ENCODE results near the gene HAO2. TPM values are rescaled to one million over a fixed set of nuclear protein-coding genes. Genes with fewer than 3 reads are reported as not detected.
"Not testable (repeated sequence)": the region's sequence is repeated elsewhere in the genome, so short reads cannot be mapped to it uniquely, and the experiment has no call there.

HAO2 gene
- total RNA-seq, 1 donor from 2014 or later = not detected

DNA sequence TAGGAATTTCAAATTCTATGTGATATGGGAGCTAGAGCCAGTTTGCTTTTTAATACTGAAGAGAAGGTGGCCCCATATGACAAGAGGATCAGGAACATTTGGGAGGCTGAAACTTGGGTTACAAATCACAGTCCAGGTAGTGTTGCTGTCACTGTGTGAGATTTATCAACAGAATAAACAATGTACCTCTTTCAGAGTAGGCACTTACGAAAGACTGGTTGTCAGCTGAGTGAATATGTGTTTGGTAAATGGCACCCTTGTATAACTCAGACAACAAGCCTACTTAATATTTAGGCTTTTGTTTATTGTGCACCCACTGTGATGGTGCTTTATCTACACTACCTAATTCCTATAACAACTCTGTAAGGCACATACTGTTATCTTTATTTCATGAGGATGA is 7.4 kb upstream of the HAO2 start:
- Mint-ChIP-seq H3K4me3 (no peak overlapping the region), H3K27ac (no peak overlapping the region), H3K27me3 (peaks cover 7% of the 10 kb centered on the region), H3K9me3 (no peaks in the 10 kb centered on the region), H3K36me3 (ENCODE audit: low read depth) (no peaks in the 10 kb centered on the region), H3K4me1 (no peaks in the 10 kb centered on the region)
- DNase-seq = no peak
- intact Hi-C loops (cut with micrococcal nuclease) = no loop called here

DNA sequence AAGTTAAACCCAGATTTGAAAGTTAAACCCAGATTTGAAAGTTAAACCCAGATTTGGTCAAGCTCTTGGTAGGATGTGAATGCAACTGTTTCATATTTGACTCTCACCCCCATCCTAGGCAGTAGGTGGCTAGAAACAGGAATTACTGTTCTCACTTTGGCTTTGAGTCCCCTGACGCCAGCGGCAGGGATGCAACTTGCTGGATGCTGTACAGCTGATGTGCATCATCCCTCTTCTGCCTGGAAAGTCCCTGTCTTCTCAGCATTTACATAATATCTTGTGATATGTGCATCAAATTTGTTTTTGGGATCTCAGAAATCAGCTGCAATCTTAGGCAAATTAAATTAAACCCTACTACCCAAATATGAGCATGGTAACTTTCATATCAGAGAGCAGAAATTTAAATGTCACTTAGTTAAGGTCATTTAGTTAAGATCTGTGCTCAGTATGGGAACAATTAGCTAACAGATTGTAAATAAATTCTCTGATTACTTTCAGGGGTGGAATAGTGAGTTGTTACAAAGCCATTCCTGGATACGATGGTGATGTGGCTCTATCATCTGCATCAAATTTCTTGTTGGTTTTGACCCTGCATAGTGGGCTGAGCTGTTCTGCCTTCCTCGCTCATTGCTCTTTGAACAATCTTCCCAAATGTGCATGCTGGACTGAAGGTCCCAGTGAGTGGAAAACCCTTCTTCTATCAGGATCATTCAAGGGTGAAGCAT is 6.8 kb upstream of the HAO2 start:
- Mint-ChIP-seq H3K27me3 (peaks cover 7% of the 10 kb centered on the region), H3K4me1 (no peaks in the 10 kb centered on the region), H3K36me3 (ENCODE audit: low read depth) (no peaks in the 10 kb centered on the region), H3K27ac (no peak overlapping the region), H3K9me3 (no peaks in the 10 kb centered on the region), H3K4me3 (no peak overlapping the region)
- DNase-seq = no peak
- intact Hi-C loops (cut with micrococcal nuclease) = no loop called here

DNA sequence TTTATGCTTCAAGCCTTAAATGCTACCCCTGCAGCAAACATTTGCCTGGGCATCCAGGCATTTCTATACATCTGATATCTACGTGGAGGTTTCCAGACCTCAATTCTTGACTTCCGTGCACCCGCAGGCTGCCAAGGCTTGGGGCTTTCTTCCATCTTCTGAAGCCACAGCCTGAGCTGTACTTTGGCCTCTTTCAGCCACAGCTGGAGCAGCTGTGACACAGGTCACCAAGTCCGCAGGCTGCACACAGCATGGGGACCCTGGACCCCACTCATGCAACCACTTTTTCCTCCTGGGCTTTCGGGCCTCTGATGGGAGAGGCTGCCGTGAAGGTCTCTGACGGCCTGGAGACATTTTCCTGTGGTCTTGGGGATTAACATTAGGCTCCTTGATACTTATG is 5.4 kb upstream of the HAO2 start:
- no peaks in the 10 kb centered on the region for H3K36me3 Mint-ChIP-seq (ENCODE audit: low read depth)
- peaks cover 11% of the 10 kb centered on the region for H3K27me3 Mint-ChIP-seq
- no peak overlapping the region for H3K4me3 Mint-ChIP-seq
- intact Hi-C loops (cut with micrococcal nuclease) = no loop called here
- H3K27ac Mint-ChIP-seq = no peak overlapping the region
- no peak for DNase-seq
- H3K4me1 Mint-ChIP-seq = no peaks in the 10 kb centered on the region
- no peaks in the 10 kb centered on the region for H3K9me3 Mint-ChIP-seq

DNA sequence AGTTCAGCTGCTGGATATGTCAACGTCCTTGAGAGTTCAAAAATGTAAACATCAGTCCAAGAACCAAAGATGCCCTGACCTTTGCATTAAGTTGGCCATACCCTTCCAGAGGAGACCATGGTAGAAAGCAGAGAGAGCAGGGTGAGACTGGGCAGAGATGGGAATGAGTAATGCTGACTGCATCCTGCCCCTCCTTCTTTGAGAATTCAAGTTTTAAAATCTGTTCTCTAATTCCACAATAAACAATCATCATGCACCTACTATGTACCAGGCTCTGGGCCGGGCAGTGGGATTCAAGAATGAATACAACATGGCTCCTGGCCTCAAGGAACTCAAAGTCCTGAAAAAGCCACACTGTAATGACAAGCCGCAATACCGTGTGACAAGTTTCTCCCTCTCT is 3.9 kb upstream of the HAO2 start:
- H3K36me3 Mint-ChIP-seq (ENCODE audit: low read depth) = no peaks in the 10 kb centered on the region
- no peak for DNase-seq
- H3K9me3 Mint-ChIP-seq = no peaks in the 10 kb centered on the region
- H3K4me1 Mint-ChIP-seq = no peaks in the 10 kb centered on the region
- no peak overlapping the region for H3K27ac Mint-ChIP-seq
- peaks cover 14% of the 10 kb centered on the region for H3K27me3 Mint-ChIP-seq
- H3K4me3 Mint-ChIP-seq = no peak overlapping the region
- intact Hi-C loops (cut with micrococcal nuclease) = loop anchor here (5.0 kb wide), 1 partner anchor 77 kb away; no protein-coding TSS in a partner anchor

DNA sequence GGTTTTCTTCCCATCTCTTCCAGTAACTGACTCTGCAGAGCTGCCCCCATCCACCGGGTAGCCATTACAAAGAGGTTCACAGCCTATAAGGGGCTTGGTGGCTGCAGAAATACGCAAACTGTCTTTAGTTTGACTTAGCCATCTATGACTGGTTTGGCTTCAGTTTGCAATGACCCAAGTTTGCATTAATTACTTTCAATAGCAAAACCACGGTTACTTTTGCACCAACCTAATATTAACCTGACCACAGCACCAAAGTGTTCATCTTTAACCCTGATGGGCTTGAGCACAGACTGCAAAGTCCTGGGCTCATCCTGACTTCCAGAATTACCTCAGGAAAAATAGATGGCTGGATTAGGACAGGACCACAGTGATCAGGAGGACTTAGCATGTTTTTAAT is 2.2 kb upstream of the HAO2 start:
- intact Hi-C loops (cut with micrococcal nuclease) = loop anchor here (5.0 kb wide), 1 partner anchor 79 kb away; no protein-coding TSS in a partner anchor
- no peak for DNase-seq
- no peak overlapping the region for H3K27ac Mint-ChIP-seq
- peaks cover 14% of the 10 kb centered on the region for H3K27me3 Mint-ChIP-seq
- H3K4me1 Mint-ChIP-seq = no peaks in the 10 kb centered on the region
- H3K9me3 Mint-ChIP-seq = no peaks in the 10 kb centered on the region
- H3K4me3 Mint-ChIP-seq = no peak overlapping the region
- H3K36me3 Mint-ChIP-seq (ENCODE audit: low read depth) = no peaks in the 10 kb centered on the region

DNA sequence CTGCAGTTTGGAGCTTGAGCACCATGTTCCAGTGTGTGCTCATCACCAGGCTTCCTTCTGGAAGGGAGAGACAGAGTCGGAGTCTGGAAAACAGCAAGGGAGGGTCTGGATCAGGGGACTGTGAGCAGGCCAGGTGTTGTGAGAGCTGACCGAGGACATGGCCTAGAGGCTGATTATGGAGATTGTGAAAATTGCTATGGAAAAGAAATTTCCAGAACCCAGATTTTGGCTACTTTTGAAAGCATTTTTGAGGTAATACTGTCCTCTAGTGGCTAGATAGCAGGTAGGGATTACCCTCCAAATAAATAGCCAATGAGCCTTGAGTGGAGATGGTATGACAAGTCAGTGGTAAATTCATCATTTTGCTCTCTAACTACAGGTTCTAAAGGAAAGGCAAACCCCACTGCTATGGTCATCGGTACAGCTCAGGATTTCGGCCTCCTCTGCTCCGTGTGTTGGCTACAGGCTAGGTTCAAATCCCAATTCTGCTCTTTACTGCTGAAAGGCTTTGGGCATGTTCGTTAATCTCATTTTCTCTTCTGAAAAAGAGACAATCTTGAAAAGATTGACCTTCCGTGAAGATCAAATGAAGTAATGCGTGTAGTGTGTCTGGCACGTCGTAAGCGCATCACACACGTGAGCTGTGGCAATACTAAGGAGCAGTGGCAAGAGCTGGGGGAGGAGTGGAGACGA is 1.0 kb upstream of the HAO2 start:
- no peak for DNase-seq
- H3K4me3 Mint-ChIP-seq = no peak overlapping the region
- intact Hi-C loops (cut with micrococcal nuclease) = loop anchor here (5.0 kb wide), 1 partner anchor 80 kb away; no protein-coding TSS in a partner anchor
- no peaks in the 10 kb centered on the region for H3K4me1 Mint-ChIP-seq
- peaks cover 10% of the 10 kb centered on the region for H3K27me3 Mint-ChIP-seq
- no peak overlapping the region for H3K27ac Mint-ChIP-seq
- no peaks in the 10 kb centered on the region for H3K36me3 Mint-ChIP-seq (ENCODE audit: low read depth)
- H3K9me3 Mint-ChIP-seq = no peaks in the 10 kb centered on the region

DNA sequence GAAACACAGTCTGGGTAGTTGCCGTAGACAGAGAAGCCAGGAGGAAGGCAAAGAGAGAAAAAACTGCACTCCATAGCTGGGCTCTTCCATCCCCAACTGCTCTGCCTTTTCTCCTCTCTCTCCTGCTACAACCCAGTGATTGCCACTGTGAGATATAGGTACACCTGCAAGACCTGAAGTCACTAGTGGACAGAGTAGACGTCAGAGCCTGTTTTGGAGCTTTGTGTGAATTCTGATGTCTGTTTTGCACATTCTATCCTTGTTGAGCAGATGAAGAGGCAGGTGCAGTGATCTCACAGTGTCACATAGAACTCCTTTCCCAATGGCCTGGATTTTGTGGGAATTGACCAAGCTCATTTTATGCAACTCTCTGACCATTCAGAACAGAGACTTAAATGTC is 2.2 kb downstream of the HAO2 start:
- Mint-ChIP-seq H3K4me1 (peaks cover 4% of the 10 kb centered on the region), H3K27me3 (peaks cover 8% of the 10 kb centered on the region), H3K27ac (no peak overlapping the region), H3K4me3 (no peak overlapping the region), H3K9me3 (no peaks in the 10 kb centered on the region), H3K36me3 (ENCODE audit: low read depth) (no peaks in the 10 kb centered on the region)
- intact Hi-C loops (cut with micrococcal nuclease) = no loop called here
- DNase-seq = no peak

DNA sequence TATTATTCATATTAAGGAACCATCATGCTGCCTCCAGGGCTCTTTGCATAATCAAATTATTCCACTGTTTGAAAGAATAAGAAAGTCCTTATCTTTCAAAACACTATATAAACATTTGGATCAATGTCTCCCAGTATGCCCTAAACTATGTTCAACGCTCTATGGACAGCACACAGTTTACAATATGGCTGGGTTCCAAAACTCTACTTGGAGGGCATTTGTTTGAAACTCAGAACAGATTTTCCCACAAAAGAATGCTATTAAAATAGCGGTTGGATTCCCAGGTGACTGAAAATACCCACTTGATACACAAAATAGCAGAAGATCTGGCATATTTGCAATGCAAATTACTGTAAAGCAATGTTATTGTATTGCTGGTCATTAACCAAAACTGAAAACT is 3.2 kb downstream of the HAO2 start:
- H3K27me3 Mint-ChIP-seq = peaks cover 8% of the 10 kb centered on the region
- DNase-seq = no peak
- no peaks in the 10 kb centered on the region for H3K36me3 Mint-ChIP-seq (ENCODE audit: low read depth)
- intact Hi-C loops (cut with micrococcal nuclease) = no loop called here
- H3K4me3 Mint-ChIP-seq = no peak overlapping the region
- H3K4me1 Mint-ChIP-seq = peaks cover 4% of the 10 kb centered on the region
- H3K27ac Mint-ChIP-seq = no peak overlapping the region
- no peaks in the 10 kb centered on the region for H3K9me3 Mint-ChIP-seq

DNA sequence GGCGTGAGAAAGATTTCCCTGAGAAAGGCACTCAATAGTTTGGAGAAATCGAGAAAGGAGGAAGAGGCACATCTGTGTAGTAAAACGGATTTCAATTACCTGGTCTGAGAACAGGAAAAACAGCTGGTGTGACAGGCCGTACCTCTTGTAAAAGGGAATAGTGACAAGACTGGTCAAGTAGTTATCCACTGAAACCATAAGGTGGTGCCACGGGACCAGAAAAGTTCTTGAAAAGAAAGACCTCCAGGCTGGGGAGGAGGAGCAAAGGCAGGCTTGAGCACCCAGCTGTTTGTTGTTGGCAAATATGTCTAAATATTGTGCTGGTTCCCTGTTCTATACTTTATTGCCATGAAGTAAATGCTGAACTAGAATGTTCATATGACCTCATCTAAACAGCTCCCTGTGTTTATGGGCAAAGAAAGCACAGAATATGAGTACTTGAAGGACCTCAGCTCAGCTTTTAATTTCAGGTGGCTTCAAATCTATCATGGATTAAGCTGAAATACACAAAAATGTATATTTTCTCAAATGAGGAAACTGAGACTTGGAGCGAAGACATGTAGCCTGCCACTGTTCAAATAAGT is 4.0 kb downstream of the HAO2 start:
- intact Hi-C loops (cut with micrococcal nuclease) = no loop called here
- Mint-ChIP-seq H3K4me1 (peaks cover 4% of the 10 kb centered on the region), H3K27ac (no peak overlapping the region), H3K36me3 (ENCODE audit: low read depth) (no peaks in the 10 kb centered on the region), H3K4me3 (no peak overlapping the region), H3K9me3 (no peaks in the 10 kb centered on the region), H3K27me3 (peaks cover 8% of the 10 kb centered on the region)
- DNase-seq = no peak

DNA sequence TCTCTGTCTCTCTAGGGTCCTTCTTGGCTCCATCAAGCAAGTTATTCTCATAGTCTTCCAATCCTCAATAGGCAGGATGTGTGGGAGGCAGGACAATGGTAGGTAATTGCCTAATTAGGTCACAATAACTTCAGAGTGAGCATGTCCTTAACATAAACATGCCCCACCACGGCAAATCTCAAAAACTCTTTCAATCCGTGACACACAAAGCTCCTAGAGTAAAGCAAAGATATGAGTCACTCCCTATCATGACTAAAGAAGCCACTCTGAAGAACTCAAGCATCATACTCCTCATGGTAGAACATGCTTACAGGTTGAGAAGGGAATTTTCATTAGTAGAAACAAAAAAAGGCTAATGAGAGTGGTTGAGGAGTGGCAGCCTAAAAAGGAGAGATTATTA is 4.9 kb downstream of the HAO2 start:
- Mint-ChIP-seq H3K27me3 (peaks cover 4% of the 10 kb centered on the region), H3K4me1 (peaks cover 4% of the 10 kb centered on the region), H3K9me3 (no peaks in the 10 kb centered on the region), H3K36me3 (ENCODE audit: low read depth) (no peaks in the 10 kb centered on the region), H3K4me3 (no peak overlapping the region), H3K27ac (no peak overlapping the region)
- intact Hi-C loops (cut with micrococcal nuclease) = no loop called here
- DNase-seq = no peak

DNA sequence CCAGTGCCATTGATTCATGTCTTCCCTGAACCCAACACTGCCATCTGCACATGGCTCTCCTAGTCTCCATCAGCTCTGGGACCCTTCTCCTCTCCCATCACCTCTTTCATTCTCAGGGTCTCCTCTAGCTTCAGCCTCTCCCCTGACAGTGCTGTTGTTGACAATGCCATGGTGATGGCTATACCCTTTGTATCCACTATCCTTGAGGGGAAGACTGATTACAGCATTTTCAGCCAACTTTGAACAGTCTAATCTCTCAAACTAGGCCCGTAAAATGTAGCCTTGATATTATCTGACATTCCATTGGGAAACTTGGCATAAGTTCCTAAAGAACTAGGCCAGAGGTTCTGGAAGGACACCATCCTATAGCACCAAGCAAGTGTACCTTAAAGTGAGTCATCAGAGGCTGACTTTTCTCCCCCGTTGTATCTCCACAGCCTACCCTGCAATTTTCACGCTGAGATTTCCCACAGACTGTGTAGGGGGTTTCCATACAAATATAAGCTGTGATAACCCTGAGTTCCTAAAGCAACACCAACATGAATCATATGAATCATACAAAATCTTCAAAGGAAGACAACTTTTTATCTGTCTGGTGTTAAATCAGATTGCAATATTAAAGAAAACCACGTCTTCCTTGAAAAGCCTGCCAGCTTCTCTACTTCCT is 5.8 kb downstream of the HAO2 start:
- Mint-ChIP-seq H3K27me3 (peaks cover 2% of the 10 kb centered on the region), H3K36me3 (ENCODE audit: low read depth) (no peaks in the 10 kb centered on the region), H3K27ac (no peak overlapping the region), H3K4me1 (peaks cover 4% of the 10 kb centered on the region), H3K9me3 (no peaks in the 10 kb centered on the region), H3K4me3 (no peak overlapping the region)
- DNase-seq = no peak
- intact Hi-C loops (cut with micrococcal nuclease) = no loop called here

DNA sequence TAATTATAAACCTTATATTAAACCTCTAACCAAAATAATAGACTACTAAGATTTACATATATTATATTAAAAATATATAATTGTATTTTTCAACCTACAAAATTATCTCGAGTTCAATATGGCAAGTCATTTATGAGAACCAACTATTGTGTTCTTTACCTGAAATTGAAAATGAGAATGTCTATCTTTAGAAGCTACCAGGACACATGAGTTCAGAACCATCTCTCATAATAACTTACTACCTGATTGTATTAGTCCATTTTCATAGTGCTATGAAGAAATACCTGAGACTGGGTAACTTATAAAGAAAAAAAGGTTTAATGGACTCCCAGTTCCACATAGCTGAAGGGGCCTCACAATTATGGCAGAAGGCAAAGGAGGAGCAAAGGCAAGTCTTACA is 6.8 kb downstream of the HAO2 start:
- Mint-ChIP-seq H3K27me3 (peaks cover 2% of the 10 kb centered on the region), H3K36me3 (ENCODE audit: low read depth) (no peaks in the 10 kb centered on the region), H3K4me3 (no peak overlapping the region), H3K9me3 (no peaks in the 10 kb centered on the region), H3K27ac (no peak overlapping the region), H3K4me1 (peaks cover 4% of the 10 kb centered on the region)
- intact Hi-C loops (cut with micrococcal nuclease) = no loop called here
- DNase-seq = no peak

DNA sequence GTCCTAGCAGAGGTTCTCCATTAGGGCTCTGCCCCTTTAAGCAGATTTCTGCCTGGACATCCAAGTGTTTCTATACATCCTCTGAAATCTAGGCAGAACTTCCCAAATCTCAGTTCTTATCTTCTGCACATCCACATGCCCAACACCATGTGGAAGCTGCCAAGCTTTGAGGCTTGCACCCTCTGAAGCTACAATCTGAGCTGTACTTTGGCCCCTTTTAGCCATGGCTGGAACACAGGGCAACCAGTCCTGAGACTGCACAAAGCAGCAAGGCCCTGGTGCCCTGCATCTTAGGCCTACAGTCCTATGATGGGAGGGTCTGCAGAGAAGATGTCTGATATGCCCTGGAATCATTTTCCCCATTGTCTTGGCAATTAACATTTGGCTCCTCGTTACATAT is 8.0 kb downstream of the HAO2 start:
- H3K9me3 Mint-ChIP-seq = no peaks in the 10 kb centered on the region
- intact Hi-C loops (cut with micrococcal nuclease) = no loop called here
- H3K27me3 Mint-ChIP-seq = peaks cover 4% of the 10 kb centered on the region
- peaks cover 4% of the 10 kb centered on the region for H3K4me1 Mint-ChIP-seq
- DNase-seq = no peak
- H3K27ac Mint-ChIP-seq = no peak overlapping the region
- H3K4me3 Mint-ChIP-seq = no peak overlapping the region
- H3K36me3 Mint-ChIP-seq (ENCODE audit: low read depth) = no peaks in the 10 kb centered on the region

DNA sequence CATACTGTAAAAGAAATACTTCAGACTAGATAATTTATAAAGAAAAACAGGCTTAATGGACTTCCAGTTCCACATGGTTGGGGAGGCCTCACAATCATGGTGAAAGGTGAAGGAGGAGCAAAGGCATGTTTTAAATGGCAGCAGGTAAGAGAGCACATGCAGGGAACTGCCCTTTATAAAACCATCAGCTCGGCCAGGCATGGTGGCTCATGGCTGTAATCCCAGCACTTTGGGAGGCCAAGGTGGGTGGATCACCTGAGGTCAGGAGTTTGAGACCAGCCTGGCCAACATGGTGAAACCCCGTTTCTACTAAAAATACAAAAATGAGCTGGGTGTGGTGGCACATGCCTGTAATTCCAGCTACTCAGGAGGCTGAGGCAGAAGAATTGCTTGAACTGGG is 9.0 kb downstream of the HAO2 start:
- H3K27ac Mint-ChIP-seq; H3K4me3 Mint-ChIP-seq; H3K27me3 Mint-ChIP-seq; DNase-seq; H3K4me1 Mint-ChIP-seq; H3K36me3 Mint-ChIP-seq (ENCODE audit: low read depth); intact Hi-C loops (cut with micrococcal nuclease); H3K9me3 Mint-ChIP-seq: not testable (repeated sequence)

All from activated CD4-positive, alpha-beta T cell treated with anti-CD3 and anti-CD28 coated beads, Interleukin-2, amount 10 ng/mL, durations not matched to agents 24 days and 14 days (primary cell).